HCT116 (cell line): ENCODE data around the gene ZNF135. TPM values are rescaled to one million over a fixed set of nuclear protein-coding genes. Genes with fewer than 3 reads are reported as not detected.

Experiments used
- ATAC-seq: fragments of 200-7000 bp; cut with Tn5 transposase; 2 replicates; pipeline ENCODE4 v1.9.1; 2020; ENCODE audit warnings: mild to moderate bottlenecking, moderate library complexity
- BruUV-seq: library from RNA; stranded (reverse); fragments of 400-500 nt; replicated peaks from 2 replicates; lab custom pipeline; 2021; lab: Mats Ljungman, UMichigan
- CTCF ChIA-PET: fragments of 300-600 bp; sonication (Branson Sonifier 250); formaldehyde crosslinking; loops from one replicate; lab custom pipeline; 2021; ENCODE audit warnings: antibody characterized with exemption; lab: Charles Lee
- POLR2A ChIA-PET: fragments of 300-600, 350-600 bp; sonication (Branson Sonifier 250); formaldehyde crosslinking; loops from one replicate; lab custom pipeline; 2021; ENCODE audit warnings: antibody characterized with exemption; lab: Charles Lee
- RAD21 ChIA-PET, 2 experiments: fragments of 300-600 bp; sonication (Branson Sonifier 250); formaldehyde crosslinking; loops; one replicate each; lab custom pipeline; 2023; ENCODE audit warnings: low total read pairs in 2 of 2; ENCODE audit not compliant: uncharacterized antibody in 2 of 2, unreplicated experiment in 2 of 2, low non-redundant PET in 1 of 2; lab: Charles Lee
- DNase-seq: peaks from one replicate; pipeline ENCODE4 v3.0.0-alpha.2; 2010; ENCODE audit warnings: low read depth, low spot score
- H2AFZ ChIP-seq: fragments of 200-600 bp; shearing (Covaris generic), sonication (generic); 2 replicates; pipeline ENCODE4 v1.6.1; 2017; ENCODE audit warnings: low read depth, mixed run types, mixed read lengths, antibody characterized with exemption, low read length; ENCODE audit not compliant: poor library complexity, severe bottlenecking
- H3K27ac ChIP-seq: 2 replicates; pipeline ENCODE4 v1.5.1; 2012; ENCODE audit warnings: low read depth, low read length
- H3K27me3 ChIP-seq: fragments of 200-600 bp; sonication (generic); 2 replicates; pipeline ENCODE4 v1.6.1; 2016; ENCODE audit warnings: mixed run types, low read length, mixed read lengths; ENCODE audit not compliant: insufficient read depth
- H3K36me3 ChIP-seq, 2 experiments: fragments of 200-500 bp in 1 of 2; fragments of 200-600 bp in 1 of 2; sonication (Bioruptor generic) in 1 of 2; sonication (generic) in 1 of 2; 2 replicates each; pipeline versions ENCODE4 v1.5.1 to v1.6.1; 2014 to 2016; ENCODE audit warnings: low read length in 2 of 2, inconsistent platforms in 1 of 2, mixed read lengths in 1 of 2, mixed run types in 1 of 2; ENCODE audit not compliant: insufficient read depth in 2 of 2, control insufficient read depth in 1 of 2
- H3K4me1 ChIP-seq, 2 experiments: fragments of 200-600 bp in 1 of 2; sonication (generic) in 1 of 2; 2 replicates each; pipeline versions ENCODE4 v1.5.1 to v1.6.1; 2012 to 2017; ENCODE audit warnings: low read length in 2 of 2, inconsistent platforms in 1 of 2, mild to moderate bottlenecking in 1 of 2, mixed read lengths in 1 of 2, mixed run types in 1 of 2, moderate library complexity in 1 of 2; ENCODE audit not compliant: insufficient read depth in 2 of 2, control insufficient read depth in 1 of 2
- H3K4me2 ChIP-seq: fragments of 200-600 bp; sonication (generic); 2 replicates; pipeline ENCODE4 v1.6.1; 2017; ENCODE audit warnings: mixed run types, low read length, mixed read lengths
- H3K4me3 ChIP-seq, 2 experiments: fragments of 200-600 bp in 1 of 2; sonication (generic) in 1 of 2; replicated peaks in 1 of 2; 2 replicates each; pipeline ENCODE4 v1.5.1; 2011 to 2016; ENCODE audit warnings: low read length in 2 of 2, control low read depth in 1 of 2, low read depth in 1 of 2, mild to moderate bottlenecking in 1 of 2, mixed read lengths in 1 of 2, mixed run types in 1 of 2
- H3K79me2 ChIP-seq: fragments of 200-600 bp; sonication (generic); 2 replicates; pipeline ENCODE4 v1.6.1; 2017; ENCODE audit warnings: mild to moderate bottlenecking, mixed run types, low read length, moderate library complexity, mixed read lengths; ENCODE audit not compliant: insufficient read depth
- H3K9ac ChIP-seq: fragments of 200-600 bp; sonication (generic); 2 replicates; pipeline ENCODE4 v1.6.1; 2016; ENCODE audit warnings: low read length, mixed read lengths
- H3K9me2 ChIP-seq: fragments of 200-600 bp; sonication (generic), shearing (Covaris generic); 2 replicates; pipeline ENCODE4 v1.6.1; 2017; ENCODE audit warnings: mixed run types, mild to moderate bottlenecking, moderate library complexity; ENCODE audit not compliant: insufficient read depth
- H3K9me3 ChIP-seq, 2 experiments: fragments of 200-500 bp in 1 of 2; fragments of 200-600 bp in 1 of 2; sonication (Bioruptor generic) in 1 of 2; sonication (generic) in 1 of 2; 2 replicates each; pipeline ENCODE4 v1.6.1; 2014 to 2017; ENCODE audit warnings: low read length in 2 of 2, mixed read lengths in 2 of 2, inconsistent platforms in 1 of 2, low read depth in 1 of 2, mild to moderate bottlenecking in 1 of 2, mixed run types in 1 of 2, moderate library complexity in 1 of 2; ENCODE audit not compliant: control insufficient read depth in 1 of 2, insufficient read depth in 1 of 2
- H4K20me1 ChIP-seq: fragments of 200-600 bp; sonication (generic), shearing (Covaris generic); 2 replicates; pipeline ENCODE4 v1.6.1; 2017; ENCODE audit warnings: mixed run types, mild to moderate bottlenecking, moderate library complexity; ENCODE audit not compliant: insufficient read depth
- CBX3 ChIP-seq: IDR thresholded peaks from 2 replicates; pipeline ENCODE4 v1.6.1; 2012; ENCODE audit warnings: low read depth
- CEBPB ChIP-seq: IDR thresholded peaks from 2 replicates; pipeline ENCODE4 v1.6.1; 2012; ENCODE audit warnings: low read depth
- CTCF ChIP-seq, 3 experiments: fragments of 200-600 bp in 1 of 3; sonication (generic) in 1 of 3; IDR thresholded peaks in 2 of 3; conservative IDR thresholded peaks in 1 of 3; 2 replicates each; pipeline ENCODE4 v1.5.1; 2012 to 2017; ENCODE audit warnings: low read depth in 2 of 3, low read length in 2 of 3, antibody characterized with exemption in 1 of 3, borderline replicate concordance in 1 of 3, control low read depth in 1 of 3, mild to moderate bottlenecking in 1 of 3, mixed read lengths in 1 of 3, mixed run types in 1 of 3, moderate library complexity in 1 of 3; ENCODE audit not compliant: insufficient read depth in 1 of 3
- EZH2phosphoT487 ChIP-seq: fragments of 200-600 bp; IDR thresholded peaks from 2 replicates; pipeline ENCODE4 v1.6.1; 2018; ENCODE audit warnings: antibody characterized with exemption, borderline replicate concordance
- FOSL1 ChIP-seq: IDR thresholded peaks from 2 replicates; pipeline ENCODE4 v1.6.1; 2012; ENCODE audit warnings: low read depth
- RAD21 ChIP-seq: IDR thresholded peaks from 2 replicates; pipeline ENCODE4 v1.6.1; 2012; ENCODE audit warnings: low read depth, mild to moderate bottlenecking
- SIN3A ChIP-seq: IDR thresholded peaks from 2 replicates; pipeline ENCODE4 v1.6.1; 2012; ENCODE audit warnings: low read depth
- intact Hi-C: fragments of 100-400 bp; cut with micrococcal nuclease; formaldehyde crosslinking; loops from 2 replicates; pipeline ENCODE4 v1.10.0; 2022
- total RNA-seq: library from RNA; stranded (reverse); gene quantifications from one replicate; pipeline ENCODE4 v1.2.1, GENCODE V29; 2021; ENCODE audit not compliant: unreplicated experiment
- TF ChIP-seq, protein P1 (sequence below): IDR thresholded peaks from 2 replicates; pipeline ENCODE4 v1.6.1; 2012

Gene ZNF135
- total RNA-seq, 1 experiment from 2014 or later, result not detected

- TF ChIP-seq CTCF (IDR thresholded peaks at IDR 0.05 in 2 of 3, conservative IDR thresholded peaks at IDR 0.05 in 1 of 3; ENCODE audit: borderline replicate concordance in 1 of 3, insufficient read depth in 1 of 3, low read depth in 2 of 3, low read length in 2 of 3) (no peak), RAD21 (no peak), EZH2phosphoT487 (no peak)
- TF ChIP-seq, protein P1, sequence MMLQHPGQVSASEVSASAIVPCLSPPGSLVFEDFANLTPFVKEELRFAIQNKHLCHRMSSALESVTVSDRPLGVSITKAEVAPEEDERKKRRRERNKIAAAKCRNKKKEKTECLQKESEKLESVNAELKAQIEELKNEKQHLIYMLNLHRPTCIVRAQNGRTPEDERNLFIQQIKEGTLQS, result no peak
Measured at GRCh38 chr19:58060231-58060630, 1.1 kb downstream of the ZNF135 start (continued).

DNA sequence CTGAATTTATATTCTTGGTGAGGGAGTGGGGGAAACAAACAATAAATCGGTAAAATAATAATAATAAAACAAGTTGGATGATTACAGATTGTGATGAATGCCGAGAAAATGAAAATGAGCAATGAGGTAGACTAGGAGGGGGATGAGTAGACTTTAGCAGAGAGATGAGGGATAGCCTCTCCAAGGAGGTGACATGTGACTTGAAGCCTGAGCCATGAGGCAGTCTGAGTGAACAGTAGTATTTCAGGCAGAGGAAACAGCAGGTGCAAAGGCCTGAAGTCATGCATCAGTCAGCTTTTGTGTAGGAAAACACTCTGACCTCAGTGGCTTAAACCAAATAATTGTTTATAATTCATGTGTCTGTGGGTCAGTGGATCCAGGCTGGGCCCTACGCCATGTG is 4.6 kb downstream of the ZNF135 start:
- peaks cover 13 to 25% of the 10 kb centered on the region in 2 experiments; a peak in 2 of 4 replicates for H3K9me3 ChIP-seq
- no peaks in the 10 kb centered on the region for H3K79me2 ChIP-seq
- H3K27ac ChIP-seq, result no peak overlapping the region
- H3K4me1 ChIP-seq, result no peaks in the 10 kb centered on the region
- no peak overlapping the region for H3K9ac ChIP-seq
- no peaks in the 10 kb centered on the region for H3K9me2 ChIP-seq
- POLR2A ChIA-PET, result no interaction called here
- H3K27me3 ChIP-seq, result no peaks in the 10 kb centered on the region
- no peak overlapping the region for H3K4me2 ChIP-seq
- no peak overlapping the region for H2AFZ ChIP-seq
- DNase-seq, result no peak
- CTCF ChIA-PET, result no interaction called here
- ATAC-seq, result no peak
- H3K36me3 ChIP-seq, result no peaks in the 10 kb centered on the region
- H4K20me1 ChIP-seq, result no peaks in the 10 kb centered on the region
- no peak overlapping the region for H3K4me3 ChIP-seq
- BruUV-seq, result no TSS peak
- intact Hi-C loops, result no loop called here
- TF ChIP-seq EZH2phosphoT487 (no peak), CEBPB (no peak), SIN3A (no peak), FOSL1 (no peak), CBX3 (no peak)
- RAD21 ChIA-PET, result no interaction called here
